Measurements from ENCODE around the gene ANKIB1.

Gene ANKIB1

GRCh38 chr7:92268921-92269320 lies 23.1 kb downstream of the ANKIB1 start:
- no peaks in the 10 kb centered on the region for H3K4me1 ChIP-seq (ENCODE audit: control insufficient read depth, insufficient read depth, low read length)
- H3K36me3 ChIP-seq (ENCODE audit: insufficient read depth, low read length): peaks cover 3% of the 10 kb centered on the region
- H3K9me3 ChIP-seq (replicated peaks; ENCODE audit: low read length): no peaks in the 10 kb centered on the region
- no peak overlapping the region for H3K9ac ChIP-seq (ENCODE audit: low read depth, low read length)
- H3K4me2 ChIP-seq (ENCODE audit: low read length): no peak overlapping the region
- H3K27me3 ChIP-seq (ENCODE audit: control insufficient read depth, insufficient read depth, low read length): no peaks in the 10 kb centered on the region
- H3K4me3 ChIP-seq (ENCODE audit: low read length): no peak overlapping the region

GRCh38 chr7:92275327-92275726 lies 29.6 kb downstream of the ANKIB1 start:
- H3K9me3 ChIP-seq (replicated peaks; ENCODE audit: low read length): no peaks in the 10 kb centered on the region
- no peak overlapping the region for H3K4me2 ChIP-seq (ENCODE audit: low read length)
- no peaks in the 10 kb centered on the region for H3K27me3 ChIP-seq (ENCODE audit: control insufficient read depth, insufficient read depth, low read length)
- no peaks in the 10 kb centered on the region for H3K4me1 ChIP-seq (ENCODE audit: control insufficient read depth, insufficient read depth, low read length)
- H3K9ac ChIP-seq (ENCODE audit: low read depth, low read length): no peak overlapping the region
- H3K4me3 ChIP-seq (ENCODE audit: low read length): no peak overlapping the region
- H3K36me3 ChIP-seq (ENCODE audit: insufficient read depth, low read length): no peaks in the 10 kb centered on the region

GRCh38 chr7:92276460-92276864 lies 30.7 kb downstream of the ANKIB1 start:
- H3K4me3 ChIP-seq (ENCODE audit: low read length): no peak overlapping the region
- H3K4me2 ChIP-seq (ENCODE audit: low read length): no peak overlapping the region
- H3K27me3 ChIP-seq (ENCODE audit: control insufficient read depth, insufficient read depth, low read length): no peaks in the 10 kb centered on the region
- no peaks in the 10 kb centered on the region for H3K4me1 ChIP-seq (ENCODE audit: control insufficient read depth, insufficient read depth, low read length)
- H3K9me3 ChIP-seq (replicated peaks; ENCODE audit: low read length): no peaks in the 10 kb centered on the region
- H3K9ac ChIP-seq (ENCODE audit: low read depth, low read length): no peak overlapping the region
- peaks cover 4% of the 10 kb centered on the region for H3K36me3 ChIP-seq (ENCODE audit: insufficient read depth, low read length)

- no peak overlapping the region for H3K9ac ChIP-seq (ENCODE audit: low read depth, low read length)
- no peak overlapping the region for H3K4me3 ChIP-seq (ENCODE audit: low read length)
- peaks cover 4% of the 10 kb centered on the region for H3K36me3 ChIP-seq (ENCODE audit: insufficient read depth, low read length)
- no peaks in the 10 kb centered on the region for H3K9me3 ChIP-seq (replicated peaks; ENCODE audit: low read length)
- H3K27me3 ChIP-seq (ENCODE audit: control insufficient read depth, insufficient read depth, low read length): no peaks in the 10 kb centered on the region
- no peak overlapping the region for H3K4me2 ChIP-seq (ENCODE audit: low read length)
- H3K4me1 ChIP-seq (ENCODE audit: control insufficient read depth, insufficient read depth, low read length): peaks cover 9% of the 10 kb centered on the region
These were observed 33.7 kb downstream of the ANKIB1 start for GRCh38 chr7:92279396-92280031.

- Histone ChIP-seq H3K9me3 (replicated peaks; ENCODE audit: low read length) (no peaks in the 10 kb centered on the region), H3K4me3 (ENCODE audit: low read length) (no peak overlapping the region), H3K4me2 (ENCODE audit: low read length) (no peak overlapping the region), H3K4me1 (ENCODE audit: control insufficient read depth, insufficient read depth, low read length) (peaks cover 9% of the 10 kb centered on the region), H3K27me3 (ENCODE audit: control insufficient read depth, insufficient read depth, low read length) (no peaks in the 10 kb centered on the region), H3K36me3 (ENCODE audit: insufficient read depth, low read length) (peaks cover 4% of the 10 kb centered on the region), H3K9ac (ENCODE audit: low read depth, low read length) (no peak overlapping the region)
These were observed 35.3 kb downstream of the ANKIB1 start for GRCh38 chr7:92281031-92281430.

GRCh38 chr7:92282221-92282814 lies 36.5 kb downstream of the ANKIB1 start:
- H3K9ac ChIP-seq (ENCODE audit: low read depth, low read length): no peak overlapping the region
- peaks cover 9% of the 10 kb centered on the region for H3K4me1 ChIP-seq (ENCODE audit: control insufficient read depth, insufficient read depth, low read length)
- no peaks in the 10 kb centered on the region for H3K9me3 ChIP-seq (replicated peaks; ENCODE audit: low read length)
- H3K27me3 ChIP-seq (ENCODE audit: control insufficient read depth, insufficient read depth, low read length): no peaks in the 10 kb centered on the region
- H3K36me3 ChIP-seq (ENCODE audit: insufficient read depth, low read length): peaks cover 4% of the 10 kb centered on the region
- no peak overlapping the region for H3K4me3 ChIP-seq (ENCODE audit: low read length)
- no peak overlapping the region for H3K4me2 ChIP-seq (ENCODE audit: low read length)

GRCh38 chr7:92282930-92283329 lies 37.2 kb downstream of the ANKIB1 start:
- H3K9me3 ChIP-seq (replicated peaks; ENCODE audit: low read length): no peaks in the 10 kb centered on the region
- peaks cover 4% of the 10 kb centered on the region for H3K36me3 ChIP-seq (ENCODE audit: insufficient read depth, low read length)
- no peak overlapping the region for H3K9ac ChIP-seq (ENCODE audit: low read depth, low read length)
- H3K4me2 ChIP-seq (ENCODE audit: low read length): no peak overlapping the region
- no peak overlapping the region for H3K4me3 ChIP-seq (ENCODE audit: low read length)
- H3K27me3 ChIP-seq (ENCODE audit: control insufficient read depth, insufficient read depth, low read length): no peaks in the 10 kb centered on the region
- H3K4me1 ChIP-seq (ENCODE audit: control insufficient read depth, insufficient read depth, low read length): peaks cover 9% of the 10 kb centered on the region

GRCh38 chr7:92289321-92289720 lies 43.5 kb downstream of the ANKIB1 start:
- Histone ChIP-seq H3K36me3 (ENCODE audit: insufficient read depth, low read length) (no peaks in the 10 kb centered on the region), H3K9me3 (replicated peaks; ENCODE audit: low read length) (no peaks in the 10 kb centered on the region), H3K4me3 (ENCODE audit: low read length) (no peak overlapping the region), H3K27me3 (ENCODE audit: control insufficient read depth, insufficient read depth, low read length) (no peaks in the 10 kb centered on the region), H3K4me1 (ENCODE audit: control insufficient read depth, insufficient read depth, low read length) (no peaks in the 10 kb centered on the region), H3K9ac (ENCODE audit: low read depth, low read length) (no peak overlapping the region), H3K4me2 (ENCODE audit: low read length) (no peak overlapping the region)

- Histone ChIP-seq H3K9me3 (replicated peaks; ENCODE audit: low read length) (no peaks in the 10 kb centered on the region), H3K36me3 (ENCODE audit: insufficient read depth, low read length) (peaks cover 6% of the 10 kb centered on the region), H3K4me1 (ENCODE audit: control insufficient read depth, insufficient read depth, low read length) (no peaks in the 10 kb centered on the region), H3K9ac (ENCODE audit: low read depth, low read length) (no peak overlapping the region), H3K27me3 (ENCODE audit: control insufficient read depth, insufficient read depth, low read length) (no peaks in the 10 kb centered on the region), H3K4me2 (ENCODE audit: low read length) (no peak overlapping the region), H3K4me3 (ENCODE audit: low read length) (no peak overlapping the region)
These were observed 47.2 kb downstream of the ANKIB1 start for GRCh38 chr7:92292981-92293380.

- H3K4me3 ChIP-seq (ENCODE audit: low read length): no peak overlapping the region
- H3K27me3 ChIP-seq (ENCODE audit: control insufficient read depth, insufficient read depth, low read length): no peaks in the 10 kb centered on the region
- H3K4me2 ChIP-seq (ENCODE audit: low read length): no peak overlapping the region
- H3K4me1 ChIP-seq (ENCODE audit: control insufficient read depth, insufficient read depth, low read length): no peaks in the 10 kb centered on the region
- H3K36me3 ChIP-seq (ENCODE audit: insufficient read depth, low read length): peaks cover 8% of the 10 kb centered on the region
- no peak overlapping the region for H3K9ac ChIP-seq (ENCODE audit: low read depth, low read length)
- H3K9me3 ChIP-seq (replicated peaks; ENCODE audit: low read length): no peaks in the 10 kb centered on the region
These were observed 48.3 kb downstream of the ANKIB1 start for GRCh38 chr7:92293896-92294590.

- Histone ChIP-seq H3K4me1 (ENCODE audit: control insufficient read depth, insufficient read depth, low read length) (no peaks in the 10 kb centered on the region), H3K36me3 (ENCODE audit: insufficient read depth, low read length) (peaks cover 11% of the 10 kb centered on the region), H3K27me3 (ENCODE audit: control insufficient read depth, insufficient read depth, low read length) (no peaks in the 10 kb centered on the region), H3K9ac (ENCODE audit: low read depth, low read length) (no peak overlapping the region), H3K4me3 (ENCODE audit: low read length) (no peak overlapping the region), H3K4me2 (ENCODE audit: low read length) (no peak overlapping the region), H3K9me3 (replicated peaks; ENCODE audit: low read length) (no peaks in the 10 kb centered on the region)
These were observed 49.6 kb downstream of the ANKIB1 start for GRCh38 chr7:92295391-92295790.

- Histone ChIP-seq H3K4me2 (ENCODE audit: low read length) (no peak overlapping the region), H3K36me3 (ENCODE audit: insufficient read depth, low read length) (peaks cover 15% of the 10 kb centered on the region), H3K4me1 (ENCODE audit: control insufficient read depth, insufficient read depth, low read length) (no peaks in the 10 kb centered on the region), H3K9me3 (replicated peaks; ENCODE audit: low read length) (no peaks in the 10 kb centered on the region), H3K27me3 (ENCODE audit: control insufficient read depth, insufficient read depth, low read length) (no peaks in the 10 kb centered on the region), H3K9ac (ENCODE audit: low read depth, low read length) (no peak overlapping the region), H3K4me3 (ENCODE audit: low read length) (no peak overlapping the region)
These were observed 50.5 kb downstream of the ANKIB1 start for GRCh38 chr7:92296235-92296634.

All from skeletal muscle satellite cell (primary cell).